Measurements from ENCODE around the gene CYP11A1. TPM values are rescaled to one million over a fixed set of nuclear protein-coding genes. Genes with fewer than 3 reads are reported as not detected.
A peak's percentile ranks its signal among the peaks of the same experiment; 100 is the strongest.
"Not testable (repeated sequence)": the region's sequence is repeated elsewhere in the genome, so short reads cannot be mapped to it uniquely, and the experiment has no call there.

The CYP11A1 gene
- total RNA-seq, 1 experiment from 2014 or later: 5.2 TPM

DNA sequence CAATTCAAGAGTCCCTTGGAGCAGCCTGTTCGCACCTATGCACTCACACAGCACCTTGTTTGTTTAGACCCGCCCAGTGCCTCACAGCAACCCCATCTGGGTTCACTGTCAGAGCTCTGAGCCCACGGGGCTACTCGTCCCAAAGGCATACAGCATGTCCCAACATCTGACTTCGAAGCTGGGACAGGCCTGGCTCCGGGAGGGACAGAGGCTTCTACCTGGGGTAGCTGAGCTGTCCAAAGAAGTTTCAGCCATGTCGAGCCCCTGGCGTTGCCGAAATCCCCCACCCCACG is 28.6 kb upstream of the CYP11A1 start:
- Histone ChIP-seq H3K4me3 (ENCODE audit: insufficient read depth, low read depth, low read length) (no peak overlapping the region), H3K27me3 (ENCODE audit: control insufficient read depth, insufficient read depth, low read length) (no peaks in the 10 kb centered on the region), H3K36me3 (replicated peaks; ENCODE audit: control insufficient read depth, insufficient read depth, low read length) (no peaks in the 10 kb centered on the region)
- DNase-seq: no peak

DNA sequence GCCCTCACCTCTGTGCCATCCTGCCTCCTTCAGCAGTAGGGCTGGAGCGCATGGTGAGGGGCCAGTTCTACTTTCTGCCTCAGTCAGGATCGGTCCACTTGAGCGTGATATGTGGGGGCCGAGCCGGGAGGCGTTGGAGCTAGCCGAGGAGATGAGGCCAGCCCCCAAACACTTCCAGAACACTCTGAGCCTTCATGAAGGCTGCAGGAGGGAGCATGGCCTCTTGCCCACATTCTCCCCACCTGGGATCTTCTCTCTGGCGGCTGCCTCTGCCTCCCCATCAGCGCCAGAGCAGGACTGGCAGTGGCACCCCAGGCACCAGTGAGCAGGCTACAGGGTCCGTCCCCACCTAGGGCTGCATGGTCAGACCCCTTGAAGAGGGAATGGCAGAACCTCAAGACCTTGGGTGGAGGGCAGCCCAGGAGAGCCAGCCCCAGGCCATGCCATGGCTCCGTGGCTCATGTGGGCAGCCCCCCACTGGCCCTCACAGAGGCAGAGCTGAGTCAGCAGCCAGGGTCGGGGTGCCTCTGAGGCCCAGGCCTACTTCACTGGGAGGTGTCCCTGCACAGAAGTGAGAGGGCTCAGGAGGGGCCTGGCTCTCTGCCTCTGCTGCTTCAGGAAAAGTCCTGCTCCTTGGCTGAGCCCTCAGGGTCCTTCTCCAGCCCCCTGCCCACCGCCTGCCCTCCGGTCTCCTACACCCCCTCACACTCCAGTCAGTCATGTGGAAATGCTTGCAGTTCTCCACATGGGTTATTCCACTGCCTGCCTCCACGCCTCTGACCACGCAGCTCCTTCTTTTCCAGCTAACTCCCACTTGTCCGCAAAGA is 28.1 kb upstream of the CYP11A1 start:
- Histone ChIP-seq H3K4me3 (ENCODE audit: insufficient read depth, low read depth, low read length) (no peak overlapping the region), H3K36me3 (replicated peaks; ENCODE audit: control insufficient read depth, insufficient read depth, low read length) (no peaks in the 10 kb centered on the region), H3K27me3 (ENCODE audit: control insufficient read depth, insufficient read depth, low read length) (no peaks in the 10 kb centered on the region)
- no peak for DNase-seq

DNA sequence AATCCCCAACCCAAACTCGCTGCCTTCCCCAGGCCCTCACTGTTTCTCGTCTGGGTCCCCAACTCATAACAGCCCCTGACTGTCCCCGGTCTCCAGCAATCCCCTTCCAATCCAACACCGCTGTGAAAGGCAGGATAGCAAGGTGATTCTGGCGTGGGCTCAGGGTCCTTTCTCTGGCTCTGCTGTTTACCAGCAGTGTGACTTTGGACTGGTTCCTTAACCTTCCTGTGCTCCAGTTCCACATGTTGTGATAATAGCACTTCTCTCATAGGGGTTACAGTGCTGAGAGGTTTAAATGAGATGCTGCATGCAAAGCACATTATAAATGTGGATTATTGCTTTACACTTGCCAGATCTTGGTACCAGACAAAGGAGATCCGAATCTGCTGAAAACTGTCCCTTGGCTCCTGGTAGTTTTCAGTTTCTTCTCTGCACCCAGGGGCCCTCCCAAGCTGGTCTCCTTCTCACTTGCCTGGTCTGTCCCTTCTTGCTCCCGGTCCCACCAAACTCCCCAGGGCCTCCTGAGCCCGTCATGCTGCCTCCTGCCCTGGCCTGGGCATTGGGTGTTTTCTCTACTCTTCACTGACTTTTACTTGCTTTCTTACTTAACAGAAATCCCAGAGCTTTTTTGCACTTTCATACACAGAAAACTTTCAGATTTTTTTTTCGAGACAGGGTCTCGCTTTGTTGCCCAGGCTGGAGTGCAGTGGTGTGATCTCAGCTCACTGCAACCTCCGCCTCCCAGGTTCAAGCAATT is 26.8 kb upstream of the CYP11A1 start:
- no peaks in the 10 kb centered on the region for H3K36me3 ChIP-seq (replicated peaks; ENCODE audit: control insufficient read depth, insufficient read depth, low read length)
- H3K27me3 ChIP-seq (ENCODE audit: control insufficient read depth, insufficient read depth, low read length): no peaks in the 10 kb centered on the region
- no peak overlapping the region for H3K4me3 ChIP-seq (ENCODE audit: insufficient read depth, low read depth, low read length)
- no peak for DNase-seq

DNA sequence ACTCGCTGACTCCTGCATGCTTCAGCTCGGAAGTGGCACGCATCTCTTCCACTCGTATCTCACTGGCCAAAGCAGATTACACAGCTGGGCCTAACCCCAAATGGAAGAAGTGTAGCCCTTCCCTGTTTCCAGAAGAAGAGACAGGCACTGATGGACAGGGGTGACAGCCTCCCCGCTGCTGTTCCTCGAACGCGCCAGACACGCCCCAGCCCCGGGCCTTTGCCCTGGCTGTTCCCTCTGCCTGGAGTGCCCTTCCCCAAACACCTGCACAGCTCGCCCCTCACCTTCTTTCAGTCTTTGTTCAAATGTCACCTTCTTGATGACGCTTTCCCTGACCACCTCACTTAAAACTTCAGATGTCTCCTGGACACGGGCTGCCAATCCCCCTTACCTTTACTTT is 26.0 kb upstream of the CYP11A1 start:
- Histone ChIP-seq H3K36me3 (replicated peaks; ENCODE audit: control insufficient read depth, insufficient read depth, low read length) (no peaks in the 10 kb centered on the region), H3K27me3 (ENCODE audit: control insufficient read depth, insufficient read depth, low read length) (no peaks in the 10 kb centered on the region), H3K4me3 (ENCODE audit: insufficient read depth, low read depth, low read length) (no peak overlapping the region)
- DNase-seq: no peak

DNA sequence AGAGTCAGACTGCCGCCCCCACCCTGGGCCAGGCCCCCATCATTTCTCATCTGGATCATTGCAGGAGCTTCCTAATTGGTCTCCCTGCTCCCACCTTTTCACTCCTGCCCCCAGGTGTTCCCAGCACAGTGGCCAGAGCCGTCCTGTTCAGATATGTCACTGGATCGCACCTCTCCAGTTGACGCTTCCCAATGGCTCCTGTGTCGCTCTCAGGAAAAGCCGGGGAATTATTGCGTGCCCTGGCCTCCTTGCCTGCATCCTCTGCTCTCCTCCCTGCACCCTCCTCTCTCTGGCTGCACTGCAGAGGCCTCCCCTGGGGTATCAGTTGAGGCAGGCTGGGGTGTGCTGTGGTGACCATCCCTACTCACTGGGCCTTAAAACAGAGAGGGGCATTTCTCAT is 25.5 kb upstream of the CYP11A1 start:
- no peak for DNase-seq
- Histone ChIP-seq H3K27me3 (ENCODE audit: control insufficient read depth, insufficient read depth, low read length) (no peaks in the 10 kb centered on the region), H3K36me3 (replicated peaks; ENCODE audit: control insufficient read depth, insufficient read depth, low read length) (no peaks in the 10 kb centered on the region), H3K4me3 (ENCODE audit: insufficient read depth, low read depth, low read length) (no peak overlapping the region)

DNA sequence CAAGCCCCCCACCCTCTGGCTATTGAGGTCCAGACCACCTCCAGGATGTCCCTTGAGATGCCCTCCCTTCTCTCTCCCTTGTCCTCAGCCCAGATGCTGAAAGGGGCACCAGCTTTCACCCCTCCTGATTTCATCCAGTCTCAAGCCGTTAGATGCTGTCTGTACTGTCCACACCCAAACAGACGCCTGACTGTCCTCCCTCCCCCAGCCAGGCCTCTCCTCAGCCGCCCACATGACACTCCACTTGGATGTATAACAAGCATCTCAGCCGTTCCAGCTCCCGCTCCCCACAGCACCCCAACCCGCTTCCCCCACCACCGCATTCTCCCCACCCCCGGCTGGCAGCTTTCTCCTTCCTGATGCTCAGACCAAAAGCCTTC is 25.0 kb upstream of the CYP11A1 start:
- Histone ChIP-seq H3K4me3 (ENCODE audit: insufficient read depth, low read depth, low read length) (no peak overlapping the region), H3K36me3 (replicated peaks; ENCODE audit: control insufficient read depth, insufficient read depth, low read length) (no peaks in the 10 kb centered on the region), H3K27me3 (ENCODE audit: control insufficient read depth, insufficient read depth, low read length) (no peaks in the 10 kb centered on the region)
- no peak for DNase-seq

DNA sequence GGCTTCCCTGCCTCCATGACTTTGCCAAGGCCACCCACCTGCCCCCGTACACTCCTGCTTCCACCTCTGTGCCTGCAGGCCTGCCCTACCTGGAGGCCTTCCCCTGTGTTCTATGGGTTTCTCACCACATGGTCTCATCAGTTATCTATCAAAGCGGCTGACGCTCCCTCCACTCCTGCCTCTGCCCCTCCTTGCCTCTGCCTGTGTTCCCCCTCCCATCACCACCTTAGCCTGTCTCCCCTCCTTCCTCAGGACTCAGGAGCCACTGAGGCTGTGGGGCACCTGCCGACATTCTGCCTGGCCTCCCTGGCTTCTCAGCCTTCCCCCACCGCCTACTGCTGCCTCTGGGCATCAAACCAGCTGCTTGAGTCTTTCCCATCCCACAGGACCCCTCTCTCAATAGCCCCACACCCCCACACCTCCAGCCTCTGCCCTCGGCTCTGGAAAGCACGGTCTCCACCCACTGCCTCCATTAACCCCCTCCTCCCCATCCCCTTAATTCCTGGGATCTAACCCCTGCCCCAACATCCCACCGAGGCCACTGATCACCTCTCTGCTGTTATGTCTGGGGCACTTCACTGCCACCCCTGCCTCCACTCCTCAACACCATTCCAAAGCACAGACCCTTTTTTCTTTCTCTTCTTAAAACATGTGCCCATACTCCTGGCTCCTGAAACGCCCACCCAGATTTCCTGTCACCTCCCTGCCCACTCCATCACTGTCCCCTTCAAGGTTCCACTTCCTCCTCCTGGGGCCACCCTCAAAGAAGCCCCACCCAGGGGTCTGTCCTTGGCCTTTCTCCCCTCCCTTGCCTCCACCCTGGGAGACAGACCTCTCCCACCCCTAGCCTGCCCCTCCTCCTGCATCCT is 24.4 kb upstream of the CYP11A1 start:
- DNase-seq: no peak
- no peaks in the 10 kb centered on the region for H3K27me3 ChIP-seq (ENCODE audit: control insufficient read depth, insufficient read depth, low read length)
- H3K36me3 ChIP-seq (replicated peaks; ENCODE audit: control insufficient read depth, insufficient read depth, low read length): no peaks in the 10 kb centered on the region
- no peak overlapping the region for H3K4me3 ChIP-seq (ENCODE audit: insufficient read depth, low read depth, low read length)

DNA sequence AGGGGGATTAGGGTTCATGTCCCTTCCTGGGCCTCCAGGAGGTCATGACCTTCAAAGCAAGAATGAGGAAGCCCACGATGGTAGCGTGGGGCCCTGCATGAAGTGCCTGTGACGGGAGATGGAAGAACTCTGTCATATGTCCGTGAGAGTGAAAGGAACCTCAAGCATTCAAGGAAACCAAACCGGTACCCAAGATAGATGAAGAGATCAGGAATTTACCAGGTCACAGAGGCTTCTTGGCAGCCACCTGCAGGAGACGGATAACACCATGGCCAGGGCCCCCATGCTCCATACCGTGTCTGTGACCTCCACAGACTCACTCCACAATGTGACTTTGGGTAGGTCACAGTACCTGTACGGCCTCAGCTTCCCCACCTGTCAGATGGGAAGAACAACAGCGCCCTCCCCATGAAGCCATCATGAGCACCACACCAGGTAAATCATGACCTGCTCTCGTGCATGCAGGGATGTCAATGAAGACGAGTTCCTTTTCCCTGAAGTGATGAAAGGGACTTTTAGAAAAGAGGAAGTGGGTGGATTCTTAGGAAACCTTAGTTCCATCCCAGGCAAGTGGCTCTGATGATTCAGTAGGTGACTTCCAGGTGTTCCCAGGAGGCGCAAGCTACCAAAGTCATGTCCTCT is 23.3 kb upstream of the CYP11A1 start:
- Histone ChIP-seq H3K27me3 (ENCODE audit: control insufficient read depth, insufficient read depth, low read length) (no peaks in the 10 kb centered on the region), H3K4me3 (ENCODE audit: insufficient read depth, low read depth, low read length) (no peak overlapping the region), H3K36me3 (replicated peaks; ENCODE audit: control insufficient read depth, insufficient read depth, low read length) (no peaks in the 10 kb centered on the region)
- DNase-seq: no peak

DNA sequence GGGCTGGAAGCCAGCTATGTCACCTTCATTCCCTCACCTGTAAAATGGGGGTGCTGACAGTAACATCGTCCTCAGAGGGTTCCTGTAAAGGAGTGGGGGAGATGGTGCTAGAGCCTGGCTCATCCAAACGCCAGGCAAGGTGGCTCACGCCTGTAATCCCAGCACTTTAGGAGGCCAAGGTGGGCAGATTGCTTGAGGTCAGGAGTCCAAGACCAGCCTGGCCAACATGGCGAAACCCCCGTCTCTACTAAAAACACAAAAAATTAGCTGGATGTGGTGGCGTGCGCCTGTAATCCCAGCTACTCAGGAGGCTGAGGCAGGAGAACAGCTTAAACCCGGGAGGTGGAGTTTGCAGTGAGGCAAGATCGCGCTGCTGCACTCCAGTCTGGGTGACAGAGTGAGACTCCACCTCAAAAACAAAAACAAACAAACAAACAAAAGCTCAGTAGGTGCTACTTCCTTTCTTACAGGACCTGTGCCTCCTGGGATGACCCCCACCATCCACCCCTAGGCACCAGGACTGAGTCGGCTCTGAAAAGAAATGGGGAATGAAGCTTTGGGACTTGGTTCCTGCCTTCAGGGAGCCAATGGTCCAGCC is 22.7 kb upstream of the CYP11A1 start:
- H3K36me3 ChIP-seq (replicated peaks; ENCODE audit: control insufficient read depth, insufficient read depth, low read length); DNase-seq; H3K4me3 ChIP-seq (ENCODE audit: insufficient read depth, low read depth, low read length); H3K27me3 ChIP-seq (ENCODE audit: control insufficient read depth, insufficient read depth, low read length): not testable (repeated sequence)

DNA sequence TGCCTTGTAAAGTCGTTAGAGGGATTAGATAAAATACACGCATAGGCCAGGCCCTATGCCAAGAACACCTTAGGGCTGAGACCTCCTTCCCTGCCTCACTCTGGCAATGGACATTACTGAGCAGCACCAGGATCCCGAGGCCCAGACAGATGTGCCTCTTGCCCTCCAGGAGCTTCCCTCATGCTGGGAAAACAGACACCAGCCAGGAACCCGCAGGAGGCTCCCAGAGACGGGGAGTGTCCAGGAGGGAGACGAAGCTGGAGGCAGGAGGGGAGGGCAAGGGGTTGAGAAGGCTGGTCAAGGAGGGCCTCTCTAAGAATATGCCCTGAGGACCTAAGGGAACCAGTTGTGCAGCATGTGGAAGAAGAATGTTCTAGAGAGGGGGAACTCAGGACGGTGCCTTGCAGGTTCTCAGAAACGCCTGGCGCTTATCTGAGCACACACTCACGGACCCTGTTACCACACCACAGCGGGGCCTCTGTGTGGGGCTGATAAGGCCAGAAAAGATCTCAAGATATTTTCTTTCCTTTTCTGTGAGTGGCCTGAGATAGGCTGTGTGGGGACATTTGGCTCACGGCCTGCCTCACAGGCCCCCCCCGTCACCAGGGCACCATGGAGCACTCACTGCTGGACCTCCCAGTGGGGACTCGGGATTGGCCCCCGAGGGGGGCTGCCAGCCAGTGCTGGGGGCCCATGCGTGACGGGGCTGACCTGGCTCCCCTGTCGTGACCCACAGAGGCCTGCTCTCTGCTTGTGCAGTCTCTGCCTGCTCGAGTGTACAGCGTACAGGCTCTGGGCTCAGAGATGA is 22.0 kb upstream of the CYP11A1 start:
- no peak for DNase-seq
- Histone ChIP-seq H3K27me3 (ENCODE audit: control insufficient read depth, insufficient read depth, low read length) (no peaks in the 10 kb centered on the region), H3K36me3 (replicated peaks; ENCODE audit: control insufficient read depth, insufficient read depth, low read length) (no peaks in the 10 kb centered on the region), H3K4me3 (ENCODE audit: insufficient read depth, low read depth, low read length) (no peak overlapping the region)

DNA sequence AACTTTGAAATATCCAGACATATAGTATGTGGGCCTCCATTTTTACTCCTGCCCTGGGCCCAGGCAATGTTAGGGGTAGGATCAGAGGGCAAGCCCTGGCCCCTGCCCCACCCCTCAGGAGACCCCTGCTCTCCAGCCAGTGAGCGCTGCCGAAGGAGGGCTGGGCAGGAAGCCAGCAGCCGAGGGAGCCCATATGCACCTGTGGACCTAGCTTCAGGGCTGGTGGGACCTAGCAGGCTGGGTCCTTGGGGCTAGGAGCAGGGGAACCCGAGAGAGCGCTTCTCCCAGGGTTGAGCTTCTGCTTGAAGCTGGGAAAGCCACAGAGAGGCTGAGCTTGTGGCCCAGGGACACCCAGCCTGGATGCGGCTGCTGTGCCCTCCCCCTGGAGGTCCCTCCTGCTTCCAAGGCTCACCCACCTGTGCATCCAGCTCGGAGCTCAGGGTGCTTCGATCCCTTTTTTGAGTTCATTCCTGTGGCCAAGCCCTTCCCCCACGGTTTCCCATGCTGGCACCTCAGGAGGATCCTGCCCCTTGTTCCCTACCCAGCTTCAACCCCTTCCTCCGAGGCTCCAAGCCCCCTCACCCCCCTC is 21.0 kb upstream of the CYP11A1 start:
- Histone ChIP-seq H3K36me3 (replicated peaks; ENCODE audit: control insufficient read depth, insufficient read depth, low read length) (no peaks in the 10 kb centered on the region), H3K27me3 (ENCODE audit: control insufficient read depth, insufficient read depth, low read length) (no peaks in the 10 kb centered on the region), H3K4me3 (ENCODE audit: insufficient read depth, low read depth, low read length) (no peak overlapping the region)
- DNase-seq: peak; percentile 63

DNA sequence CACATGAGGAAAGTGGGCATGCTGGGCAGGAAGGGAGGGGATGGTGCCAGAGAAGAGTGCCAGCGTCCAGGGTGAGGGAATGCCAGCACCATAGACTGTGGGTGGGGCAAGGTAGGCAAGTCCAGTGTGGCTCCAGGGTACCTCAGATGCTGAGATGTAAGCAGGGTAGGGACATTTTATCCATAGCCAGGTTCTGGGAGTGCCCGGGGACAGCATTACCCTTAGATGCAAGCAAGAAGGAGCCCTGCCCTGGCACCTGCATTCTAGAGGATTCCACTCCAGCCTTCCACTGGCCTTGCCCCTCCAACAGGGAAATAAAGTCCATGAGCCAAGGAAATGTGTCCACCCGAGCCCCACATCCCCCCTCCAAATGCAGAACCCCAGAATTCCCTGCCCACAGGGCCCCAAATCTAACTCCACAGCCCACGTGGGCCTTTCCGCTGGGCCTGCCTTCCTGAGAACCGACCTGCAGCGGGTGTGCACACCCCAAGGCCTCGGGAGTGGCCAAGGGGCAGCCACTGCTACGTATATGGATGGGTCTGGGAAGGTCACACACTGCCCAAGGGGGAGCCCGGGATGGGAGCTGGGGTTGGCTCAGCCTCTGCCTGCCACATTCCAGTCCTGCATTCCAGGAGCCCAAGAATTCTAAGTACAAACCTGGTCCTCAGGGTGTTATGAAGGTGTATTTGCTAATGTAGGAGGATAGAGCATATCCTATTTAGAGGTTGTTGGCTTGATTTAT is 20.3 kb upstream of the CYP11A1 start:
- Histone ChIP-seq H3K4me3 (ENCODE audit: insufficient read depth, low read depth, low read length) (no peak overlapping the region), H3K36me3 (replicated peaks; ENCODE audit: control insufficient read depth, insufficient read depth, low read length) (no peaks in the 10 kb centered on the region), H3K27me3 (ENCODE audit: control insufficient read depth, insufficient read depth, low read length) (no peaks in the 10 kb centered on the region)
- DNase-seq: peak; percentile 75

DNA sequence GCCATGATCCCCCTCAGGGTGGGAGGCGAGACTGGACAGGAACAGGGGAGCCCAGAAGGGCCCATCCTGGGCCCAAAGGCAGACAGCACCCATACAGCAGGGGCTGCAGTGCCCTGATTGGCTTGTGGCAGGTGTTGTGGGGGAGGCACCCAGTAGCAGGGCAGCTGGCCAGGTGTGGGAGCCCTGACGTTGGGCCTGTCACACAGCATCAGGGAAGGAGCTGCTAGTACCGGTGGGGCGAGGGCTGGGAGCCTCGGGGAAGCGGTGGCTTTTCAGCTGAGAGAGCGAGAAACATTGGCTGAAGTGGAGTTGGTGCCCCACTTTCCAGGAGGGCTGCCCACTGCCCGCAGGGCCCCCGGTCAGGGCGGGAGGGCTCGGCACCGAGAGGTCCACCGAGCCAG is 19.7 kb upstream of the CYP11A1 start:
- Histone ChIP-seq H3K27me3 (ENCODE audit: control insufficient read depth, insufficient read depth, low read length) (no peaks in the 10 kb centered on the region), H3K36me3 (replicated peaks; ENCODE audit: control insufficient read depth, insufficient read depth, low read length) (no peaks in the 10 kb centered on the region), H3K4me3 (ENCODE audit: insufficient read depth, low read depth, low read length) (no peak overlapping the region)
- DNase-seq: no peak
